Prostate gland (tissue), 2 donors: ENCODE results near the gene QARS1.

Source experiments
- POLR2AphosphoS5 ChIP-seq: sonication (generic); formaldehyde crosslinking; IDR thresholded peaks from one replicate; pipeline ENCODE4 v1.6.1; 2017; ENCODE audit warnings: antibody characterized with exemption
- TF ChIP-seq, protein P1 (sequence below), 4 experiments: fragments of 200-600 bp in 2 of 4; fragments of 450-650 bp in 2 of 4; sonication (generic) in 2 of 4; IDR thresholded peaks; 1 replicate in 3 of 4; 2 replicates in 1 of 4; pipeline ENCODE4 v1.5.1; 2016 to 2019; ENCODE audit warnings: antibody characterized with exemption in 4 of 4, mild to moderate bottlenecking in 2 of 4, moderate library complexity in 2 of 4

DNA sequence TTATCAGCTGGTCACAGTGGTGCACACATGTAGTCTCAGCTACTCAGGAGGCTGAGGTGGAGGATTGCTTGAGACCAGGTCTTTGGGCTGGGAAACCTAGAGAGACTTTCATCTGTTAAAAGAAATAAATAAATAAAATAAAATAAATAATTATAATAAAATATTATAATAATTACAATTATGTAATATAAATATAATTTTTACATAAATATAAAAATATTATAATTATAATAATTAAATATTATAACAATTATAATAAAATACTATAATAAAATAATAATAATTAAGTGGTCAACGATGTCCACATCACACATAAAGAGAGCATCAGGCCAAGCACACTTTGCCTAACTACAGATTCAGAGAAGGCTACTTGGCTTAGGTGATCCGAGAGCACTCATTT lies 25.3 kb downstream of the QARS1 start:
- TF ChIP-seq, protein P1, sequence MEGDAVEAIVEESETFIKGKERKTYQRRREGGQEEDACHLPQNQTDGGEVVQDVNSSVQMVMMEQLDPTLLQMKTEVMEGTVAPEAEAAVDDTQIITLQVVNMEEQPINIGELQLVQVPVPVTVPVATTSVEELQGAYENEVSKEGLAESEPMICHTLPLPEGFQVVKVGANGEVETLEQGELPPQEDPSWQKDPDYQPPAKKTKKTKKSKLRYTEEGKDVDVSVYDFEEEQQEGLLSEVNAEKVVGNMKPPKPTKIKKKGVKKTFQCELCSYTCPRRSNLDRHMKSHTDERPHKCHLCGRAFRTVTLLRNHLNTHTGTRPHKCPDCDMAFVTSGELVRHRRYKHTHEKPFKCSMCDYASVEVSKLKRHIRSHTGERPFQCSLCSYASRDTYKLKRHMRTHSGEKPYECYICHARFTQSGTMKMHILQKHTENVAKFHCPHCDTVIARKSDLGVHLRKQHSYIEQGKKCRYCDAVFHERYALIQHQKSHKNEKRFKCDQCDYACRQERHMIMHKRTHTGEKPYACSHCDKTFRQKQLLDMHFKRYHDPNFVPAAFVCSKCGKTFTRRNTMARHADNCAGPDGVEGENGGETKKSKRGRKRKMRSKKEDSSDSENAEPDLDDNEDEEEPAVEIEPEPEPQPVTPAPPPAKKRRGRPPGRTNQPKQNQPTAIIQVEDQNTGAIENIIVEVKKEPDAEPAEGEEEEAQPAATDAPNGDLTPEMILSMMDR (IDR thresholded peaks at IDR 0.05), result no peak
- no peak for TF ChIP-seq POLR2AphosphoS5
